DOHH2 (cell line): ENCODE data around the gene ZNRF1.

Experiments used
- EZH2phosphoT487 ChIP-seq: fragments of 200-600 bp; sonication (generic); IDR thresholded peaks from 2 replicates; pipeline ENCODE4 v1.6.1; 2017; ENCODE audit warnings: borderline replicate concordance, mild to moderate bottlenecking, antibody characterized with exemption, low read length, moderate library complexity, mixed read lengths
- TF ChIP-seq, protein P1 (sequence below): fragments of 200-600 bp; sonication (generic); IDR thresholded peaks from one replicate; pipeline ENCODE4 v1.5.1; 2014; ENCODE audit warnings: antibody characterized with exemption, mild to moderate bottlenecking, low read depth, low read length; ENCODE audit not compliant: poor library complexity, severe bottlenecking

DNA sequence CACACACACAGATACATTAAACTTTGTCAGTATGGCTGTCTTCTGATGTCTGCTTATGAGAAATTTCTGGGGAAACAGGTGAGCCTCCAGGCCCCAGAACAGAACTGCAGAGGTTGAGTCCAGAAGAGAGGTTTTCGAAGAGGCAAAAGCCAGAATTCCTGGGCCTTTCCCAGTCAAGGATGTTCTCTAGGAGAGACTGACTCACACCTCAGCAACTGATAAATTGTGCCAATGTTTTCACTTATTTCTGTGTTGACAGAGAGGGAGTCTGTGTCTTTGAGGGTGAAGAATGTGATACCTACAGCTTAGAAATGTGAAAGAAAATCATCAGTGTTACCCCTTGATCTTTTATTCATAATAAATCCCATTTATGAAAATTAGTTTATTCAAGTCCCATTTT is 87.5 kb downstream of the ZNRF1 start:
- TF ChIP-seq, protein P1, sequence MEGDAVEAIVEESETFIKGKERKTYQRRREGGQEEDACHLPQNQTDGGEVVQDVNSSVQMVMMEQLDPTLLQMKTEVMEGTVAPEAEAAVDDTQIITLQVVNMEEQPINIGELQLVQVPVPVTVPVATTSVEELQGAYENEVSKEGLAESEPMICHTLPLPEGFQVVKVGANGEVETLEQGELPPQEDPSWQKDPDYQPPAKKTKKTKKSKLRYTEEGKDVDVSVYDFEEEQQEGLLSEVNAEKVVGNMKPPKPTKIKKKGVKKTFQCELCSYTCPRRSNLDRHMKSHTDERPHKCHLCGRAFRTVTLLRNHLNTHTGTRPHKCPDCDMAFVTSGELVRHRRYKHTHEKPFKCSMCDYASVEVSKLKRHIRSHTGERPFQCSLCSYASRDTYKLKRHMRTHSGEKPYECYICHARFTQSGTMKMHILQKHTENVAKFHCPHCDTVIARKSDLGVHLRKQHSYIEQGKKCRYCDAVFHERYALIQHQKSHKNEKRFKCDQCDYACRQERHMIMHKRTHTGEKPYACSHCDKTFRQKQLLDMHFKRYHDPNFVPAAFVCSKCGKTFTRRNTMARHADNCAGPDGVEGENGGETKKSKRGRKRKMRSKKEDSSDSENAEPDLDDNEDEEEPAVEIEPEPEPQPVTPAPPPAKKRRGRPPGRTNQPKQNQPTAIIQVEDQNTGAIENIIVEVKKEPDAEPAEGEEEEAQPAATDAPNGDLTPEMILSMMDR, result no peak
- no peak for TF ChIP-seq EZH2phosphoT487
